Measurements from ENCODE around the gene ISX. TPM values are rescaled to one million over a fixed set of nuclear protein-coding genes. Genes with fewer than 3 reads are reported as not detected.

ISX gene
- polyA plus RNA-seq, 4 donors, result 0.19 to 0.41 (median 0.22) TPM

GRCh38 chr22:35103761-35104160, 37.8 kb downstream of the ISX start:
- DNase-seq (ENCODE audit: low read depth in 4 of 4, low spot score in 2 of 4), result no peak

GRCh38 chr22:35104491-35104890, 38.5 kb downstream of the ISX start:
- DNase-seq (ENCODE audit: low read depth in 4 of 4, low spot score in 2 of 4), result no peak

- DNase-seq (ENCODE audit: low read depth in 4 of 4, low spot score in 2 of 4), result no peak
Observed at GRCh38 chr22:35109616-35110015, 43.7 kb downstream of the ISX start.

- DNase-seq (ENCODE audit: low read depth in 4 of 4, low spot score in 2 of 4), result no peak
Observed at GRCh38 chr22:35111244-35111643, 45.3 kb downstream of the ISX start.

- no peak for DNase-seq (ENCODE audit: low read depth in 4 of 4, low spot score in 2 of 4)
Observed at GRCh38 chr22:35113341-35113740, 47.4 kb downstream of the ISX start.

GRCh38 chr22:35114131-35114980, 48.4 kb downstream of the ISX start:
- DNase-seq (ENCODE audit: low read depth in 4 of 4, low spot score in 2 of 4), result no peak

- no peak for DNase-seq (ENCODE audit: low read depth in 4 of 4, low spot score in 2 of 4)
Observed at GRCh38 chr22:35115515-35115914, 49.6 kb downstream of the ISX start.

GRCh38 chr22:35116269-35116668, 50.3 kb downstream of the ISX start:
- DNase-seq (ENCODE audit: low read depth in 4 of 4, low spot score in 2 of 4), result no peak

GRCh38 chr22:35116817-35117216, 50.9 kb downstream of the ISX start:
- DNase-seq (ENCODE audit: low read depth in 4 of 4, low spot score in 2 of 4), result no peak

- no peak for DNase-seq (ENCODE audit: low read depth in 4 of 4, low spot score in 2 of 4)
Observed at GRCh38 chr22:35119494-35119893, 53.5 kb downstream of the ISX start.

- DNase-seq (ENCODE audit: low read depth in 4 of 4, low spot score in 2 of 4), result no peak
Observed at GRCh38 chr22:35124691-35125219, 58.8 kb downstream of the ISX start.

GRCh38 chr22:35126993-35127392, 61.0 kb downstream of the ISX start:
- DNase-seq (ENCODE audit: low read depth in 4 of 4, low spot score in 2 of 4), result no peak

GRCh38 chr22:35128637-35129036, 62.7 kb downstream of the ISX start:
- DNase-seq (ENCODE audit: low read depth in 4 of 4, low spot score in 2 of 4), result no peak

- no peak for DNase-seq (ENCODE audit: low read depth in 4 of 4, low spot score in 2 of 4)
Observed at GRCh38 chr22:35131525-35132000, 65.6 kb downstream of the ISX start.

GRCh38 chr22:35132568-35132967, 66.6 kb downstream of the ISX start:
- DNase-seq (ENCODE audit: low read depth in 4 of 4, low spot score in 2 of 4), result no peak

GRCh38 chr22:35133702-35134380, 67.9 kb downstream of the ISX start:
- no peak for DNase-seq (ENCODE audit: low read depth in 4 of 4, low spot score in 2 of 4)

- DNase-seq (ENCODE audit: low read depth in 4 of 4, low spot score in 2 of 4), result no peak
Observed at GRCh38 chr22:35134637-35135036, 68.7 kb downstream of the ISX start.

- no peak for DNase-seq (ENCODE audit: low read depth in 4 of 4, low spot score in 2 of 4)
Observed at GRCh38 chr22:35135165-35135564, 69.2 kb downstream of the ISX start.

All from left renal cortex interstitium (tissue), 4 donors.